ENCODE data around the gene KSR2. TPM values are rescaled to one million over a fixed set of nuclear protein-coding genes. Genes with fewer than 3 reads are reported as not detected.

Gene KSR2
- polyA plus RNA-seq, 3 donors, result under 0.01 to 0.20 (median 0.01) TPM

GRCh38 chr12:117516034-117516433, 452.8 kb downstream of the KSR2 start:
- WGBS, 3 donors, result 70 to 87% (median 81%) methylated on average over 2 to 4 of the region's 4 CpGs
- H3K27ac ChIP-seq (ENCODE audit: low read depth, low read length), result no peak overlapping the region

- H3K27ac ChIP-seq (ENCODE audit: low read depth, low read length), result no peak overlapping the region
- WGBS, 3 donors, result 12 to 34% (median 29%) methylated on average over 5 of the region's 5 CpGs
Observed at GRCh38 chr12:117514016-117514415, 454.8 kb downstream of the KSR2 start.

DNA sequence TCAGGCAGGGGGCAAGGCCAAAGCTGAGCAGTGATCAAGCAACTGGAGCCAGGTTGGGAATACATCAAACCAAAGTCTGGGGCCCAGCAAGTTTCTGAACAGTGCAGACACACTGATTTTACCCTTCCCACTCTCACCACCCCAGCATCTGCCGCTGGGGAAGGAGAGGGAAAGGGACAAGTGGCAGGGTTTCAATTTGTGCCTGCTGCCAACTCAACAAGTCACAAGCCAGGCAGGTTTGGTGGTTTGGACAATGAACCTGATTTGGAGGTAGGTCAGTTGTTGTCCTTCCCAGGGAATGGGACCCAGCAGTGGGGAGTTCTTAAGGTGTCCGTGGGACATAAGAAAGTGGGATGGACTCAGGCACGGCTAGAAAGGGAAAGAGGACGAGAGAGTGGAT, 455.4 kb downstream of the KSR2 start:
- H3K27ac ChIP-seq (ENCODE audit: low read depth, low read length), result no peak overlapping the region
- WGBS, 3 donors, result 28 to 80% (median 66%) methylated on average over 4 of the region's 4 CpGs

DNA sequence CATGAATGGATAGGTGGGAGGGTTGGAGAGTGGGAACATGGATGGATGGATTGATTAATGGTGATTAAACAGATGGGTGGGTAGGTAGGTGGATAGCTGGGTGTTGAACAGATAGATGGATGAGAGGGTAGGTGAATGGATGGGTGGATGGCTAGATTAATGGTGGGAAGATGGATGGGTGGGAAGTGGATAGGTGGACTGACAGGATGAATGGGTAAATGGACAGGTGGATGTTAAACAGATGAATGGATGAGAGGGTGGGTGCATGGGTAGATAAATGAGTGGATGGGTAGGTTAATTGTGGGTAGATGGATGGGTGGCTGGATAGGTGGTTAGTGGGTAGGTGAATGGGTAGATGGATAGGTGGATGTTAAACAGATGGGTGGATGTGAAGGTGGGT, 460.3 kb downstream of the KSR2 start:
- H3K27ac ChIP-seq (ENCODE audit: low read depth, low read length), result no peak overlapping the region

DNA sequence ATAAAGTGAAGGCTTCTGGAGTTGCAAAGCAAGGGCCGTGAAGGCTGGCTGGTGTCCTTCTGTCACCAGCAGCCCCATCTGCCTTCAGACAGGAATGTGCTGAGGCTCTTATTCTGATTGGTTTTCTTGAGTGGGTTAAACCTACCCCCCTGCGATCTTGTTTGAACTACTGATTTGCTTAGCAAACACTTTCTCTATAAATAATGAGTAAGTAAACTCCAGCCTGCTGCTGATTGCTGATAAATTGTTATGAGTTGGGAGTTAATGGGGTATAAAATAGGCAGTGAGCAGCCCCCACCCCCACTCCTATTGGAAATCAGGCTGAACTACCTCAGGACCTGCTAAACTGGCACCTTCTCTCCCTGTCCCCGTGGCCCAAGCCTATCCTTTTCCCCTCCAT, 461.2 kb downstream of the KSR2 start:
- 23 to 48% (median 46%) methylated on average over 3 of the region's 3 CpGs for WGBS, 3 donors
- H3K27ac ChIP-seq (ENCODE audit: low read depth, low read length), result no peak overlapping the region

DNA sequence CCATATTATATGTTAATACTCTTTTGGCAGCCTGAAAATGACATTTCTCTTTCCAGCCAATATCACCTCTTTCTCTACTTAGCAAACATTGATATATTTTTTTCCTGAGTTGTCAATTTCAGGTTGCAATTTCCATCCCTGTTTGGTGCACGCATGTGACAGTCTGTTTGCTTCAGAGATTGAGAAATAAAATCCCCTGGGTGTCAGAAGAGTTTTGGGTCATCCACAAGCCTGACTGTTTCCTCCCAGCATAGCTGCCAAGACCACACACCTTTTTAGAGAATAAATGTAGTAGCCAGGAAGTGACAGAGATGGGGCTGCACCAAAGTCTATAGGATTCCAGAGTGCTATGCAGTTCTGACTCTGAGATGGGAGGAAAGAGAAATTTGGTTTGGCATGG, 462.5 kb downstream of the KSR2 start:
- WGBS, 3 donors, result 36 to 63% (median 56%) methylated on average over 1 of the region's 1 CpG
- no peak overlapping the region for H3K27ac ChIP-seq (ENCODE audit: low read depth, low read length)

GRCh38 chr12:117502633-117503032, 466.2 kb downstream of the KSR2 start:
- WGBS, 3 donors, result 24 to 72% (median 61%) methylated on average over 2 of the region's 2 CpGs
- H3K27ac ChIP-seq (ENCODE audit: low read depth, low read length), result no peak overlapping the region

DNA sequence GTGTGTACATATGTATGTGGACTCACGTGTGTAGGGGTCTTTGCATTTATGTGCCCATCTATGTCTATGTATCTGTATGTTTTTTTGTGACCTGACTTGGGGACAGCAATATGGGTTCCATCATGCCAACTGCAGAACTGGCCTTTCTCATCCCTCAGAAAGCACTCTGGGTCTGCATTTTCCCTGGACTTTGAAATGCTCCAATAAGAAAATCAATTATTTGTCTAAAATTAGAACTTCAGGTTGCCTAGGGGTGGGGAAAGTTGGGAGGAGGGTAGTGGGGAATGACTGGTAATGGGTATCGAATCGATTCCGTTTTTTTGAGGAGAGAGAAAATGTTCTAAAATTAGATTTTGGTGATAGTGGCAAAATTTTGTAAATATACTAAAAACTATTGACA, 466.6 kb downstream of the KSR2 start:
- 39 to 91% (median 88%) methylated on average over 4 of the region's 4 CpGs for WGBS, 3 donors
- no peak overlapping the region for H3K27ac ChIP-seq (ENCODE audit: low read depth, low read length)

DNA sequence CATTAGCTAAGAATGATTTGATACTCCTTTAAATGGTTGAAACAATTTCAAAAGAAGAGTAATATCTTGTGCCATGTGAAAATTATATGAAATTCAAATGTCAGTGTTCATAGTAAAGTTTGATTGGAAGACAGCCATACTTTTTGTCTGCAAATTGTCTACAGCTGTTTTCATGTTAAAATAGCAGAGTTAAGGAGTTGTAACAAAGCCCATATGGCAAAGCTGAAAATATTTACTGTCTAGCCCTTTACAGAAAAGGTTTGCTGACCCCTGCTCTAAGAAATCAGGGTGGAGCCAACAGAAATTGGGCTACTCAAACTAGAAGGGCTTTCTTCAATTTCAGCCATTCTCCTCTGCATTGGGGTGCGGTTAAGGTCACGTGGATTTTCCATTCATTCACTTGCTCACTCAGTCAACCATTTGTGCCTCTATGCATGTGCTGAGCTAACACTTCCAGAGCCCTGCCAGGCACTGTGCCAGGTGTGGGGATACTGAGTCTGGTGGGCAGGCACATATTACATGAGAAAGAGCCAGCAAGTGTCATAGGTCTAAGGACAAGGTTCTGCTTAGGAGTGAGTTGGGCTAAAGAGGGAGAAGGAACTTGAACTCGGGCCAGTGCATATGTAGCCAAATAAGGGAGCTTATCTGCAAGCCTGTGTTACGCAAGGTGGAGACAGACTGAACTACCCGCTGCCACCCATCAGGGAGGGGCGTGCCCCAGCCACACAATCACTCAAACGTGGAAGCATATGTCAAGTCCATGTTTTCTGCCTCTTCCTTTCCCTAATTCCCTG, 467.5 kb downstream of the KSR2 start:
- no peak overlapping the region for H3K27ac ChIP-seq (ENCODE audit: low read depth, low read length)
- 35 to 53% (median 49%) methylated on average over 7 of the region's 7 CpGs for WGBS, 3 donors

DNA sequence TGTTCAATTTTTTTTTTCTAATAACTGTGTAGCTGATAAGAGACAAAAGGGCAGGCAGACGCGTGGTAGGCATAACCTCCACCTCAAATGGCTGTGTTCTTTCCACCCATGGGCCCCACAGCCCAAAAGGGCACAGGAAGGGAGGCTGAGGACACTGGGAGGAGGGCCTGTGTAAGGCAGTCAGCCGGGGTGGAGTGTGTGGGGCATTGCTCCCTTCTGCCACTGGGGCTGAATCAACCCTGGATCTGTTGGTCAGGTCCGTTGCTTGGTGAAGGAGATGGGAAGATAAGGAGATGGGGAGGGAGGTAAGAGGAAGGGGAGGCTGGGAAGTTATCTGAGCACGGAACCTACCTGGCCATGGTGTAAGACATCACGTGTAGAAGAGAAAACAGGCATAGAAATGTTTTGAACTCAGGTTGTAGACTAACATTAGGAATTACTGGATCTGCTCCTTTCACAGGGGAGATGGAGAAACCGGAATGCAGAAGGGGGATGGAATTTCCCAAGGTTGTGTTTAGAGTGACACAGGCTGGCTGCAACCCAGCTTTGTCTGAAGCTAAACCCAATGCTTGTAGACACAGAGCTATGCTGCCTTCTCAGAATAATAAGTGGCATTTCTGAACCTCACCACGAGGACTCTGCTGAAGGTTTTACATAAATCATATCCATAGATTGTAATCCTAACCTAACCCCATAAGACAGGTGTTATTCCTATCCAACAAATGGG, 468.9 kb downstream of the KSR2 start:
- H3K27ac ChIP-seq (ENCODE audit: low read depth, low read length), result no peak overlapping the region
- 59 to 61% (median 60%) methylated on average over 8 of the region's 8 CpGs for WGBS, 3 donors

DNA sequence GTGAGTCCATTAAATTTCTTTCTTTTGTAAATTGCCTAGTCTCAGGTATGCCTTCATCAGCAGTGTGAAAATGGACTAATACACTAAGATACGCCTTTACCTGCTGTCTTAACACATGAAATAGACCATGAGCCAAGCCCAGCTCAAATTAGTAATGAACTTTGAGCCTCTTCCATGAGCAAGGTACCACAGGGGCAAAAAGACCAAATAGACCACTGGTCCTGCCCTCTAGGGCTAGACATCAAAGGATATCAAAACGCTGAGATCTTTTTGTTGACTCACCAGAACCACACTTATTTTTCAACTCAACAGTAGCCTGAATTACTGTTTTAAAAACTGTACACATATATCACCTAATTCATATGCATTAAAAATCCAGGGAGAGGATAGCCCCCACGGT, 469.9 kb downstream of the KSR2 start:
- H3K27ac ChIP-seq (ENCODE audit: low read depth, low read length), result no peak overlapping the region
- WGBS, 3 donors, result 62 to 75% (median 68%) methylated on average over 3 of the region's 3 CpGs

DNA sequence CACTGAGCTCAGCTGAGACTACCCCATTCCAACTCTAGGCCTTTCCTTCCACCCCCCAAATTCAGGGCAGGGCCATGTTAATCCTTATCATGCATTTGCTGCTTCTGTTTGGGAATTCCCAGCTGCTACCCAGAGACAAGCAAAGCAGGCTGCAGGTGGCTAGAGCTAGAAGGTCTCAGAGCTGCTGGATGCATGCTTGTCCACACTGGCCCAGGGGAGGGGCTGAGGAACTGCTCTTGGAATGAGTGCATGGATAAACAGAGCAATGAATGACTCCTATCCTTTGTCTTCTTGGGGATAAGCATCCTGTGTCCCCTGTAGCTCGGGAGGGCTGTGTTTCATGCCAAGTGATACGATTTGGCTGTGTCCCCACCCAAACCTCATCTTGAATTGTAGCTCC, 470.5 kb downstream of the KSR2 start:
- 57 to 70% (median 60%) methylated on average over 2 of the region's 2 CpGs for WGBS, 3 donors

DNA sequence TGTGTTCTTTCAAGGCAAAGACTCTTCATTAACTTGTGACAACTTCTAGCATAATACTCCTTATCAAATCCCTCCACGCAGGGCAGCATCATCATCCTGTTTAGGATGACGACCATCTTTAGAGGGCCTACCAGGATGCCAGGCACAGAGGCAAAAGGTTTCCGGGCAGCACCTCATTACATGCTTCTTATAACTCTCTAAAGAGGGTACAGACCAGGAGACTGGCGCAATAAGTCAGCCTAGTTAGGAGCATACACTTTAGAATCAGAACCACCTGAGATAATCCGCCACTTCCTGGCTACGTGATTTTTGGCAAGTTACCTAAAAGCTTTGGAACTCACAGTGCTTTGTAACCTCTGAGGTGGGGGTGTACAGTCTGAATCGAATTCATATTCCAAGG, 471.4 kb downstream of the KSR2 start:
- 74 to 76% (median 75%) methylated on average over 7 of the region's 7 CpGs for WGBS, 3 donors
- no peak overlapping the region for H3K27ac ChIP-seq (ENCODE audit: low read depth, low read length)

More for the DNA sequence above, 470.5 kb downstream of the KSR2 start:
- H3K27ac ChIP-seq (ENCODE audit: low read depth, low read length), result no peak overlapping the region

DNA sequence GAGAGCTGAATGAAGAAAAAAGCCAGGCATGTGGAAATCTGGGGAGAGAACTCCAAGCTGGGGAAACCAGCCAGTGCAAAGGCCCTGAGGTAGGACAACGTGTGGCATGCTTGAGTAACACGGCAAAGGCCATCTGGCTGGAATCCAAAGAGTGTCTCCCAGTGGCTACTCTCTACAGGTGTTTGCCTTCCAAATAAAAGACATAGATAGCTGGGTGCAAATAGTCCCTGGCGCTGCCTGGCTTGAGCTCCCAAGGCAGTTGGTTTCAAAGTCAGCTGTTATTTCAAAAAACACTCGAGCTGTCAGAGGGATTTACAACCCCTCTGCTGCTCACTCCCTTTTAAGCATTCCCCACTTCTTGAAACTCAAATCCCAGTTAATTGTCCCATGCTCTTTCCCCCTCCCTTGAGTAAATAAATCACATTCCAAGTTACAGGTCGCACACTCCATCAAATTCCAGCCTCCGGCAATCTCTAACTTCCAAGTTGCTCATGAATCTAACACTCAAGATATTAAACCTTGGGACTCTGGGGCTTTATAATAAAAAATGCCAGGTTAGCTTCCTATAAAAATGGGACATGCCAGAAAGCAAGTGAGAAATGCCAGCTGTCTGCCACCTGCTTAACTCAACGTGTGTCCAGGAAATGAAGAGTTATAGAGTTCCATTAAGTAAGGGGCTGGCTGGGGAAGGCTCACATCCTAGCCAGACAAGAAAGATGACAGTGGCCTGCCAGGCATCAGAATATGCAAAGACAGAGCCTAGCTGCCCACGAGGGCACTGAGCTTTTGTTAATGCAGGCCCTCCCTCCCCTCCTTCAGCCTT, 473.7 kb downstream of the KSR2 start:
- 15 to 30% (median 23%) methylated on average over 8 of the region's 8 CpGs for WGBS, 3 donors

DNA sequence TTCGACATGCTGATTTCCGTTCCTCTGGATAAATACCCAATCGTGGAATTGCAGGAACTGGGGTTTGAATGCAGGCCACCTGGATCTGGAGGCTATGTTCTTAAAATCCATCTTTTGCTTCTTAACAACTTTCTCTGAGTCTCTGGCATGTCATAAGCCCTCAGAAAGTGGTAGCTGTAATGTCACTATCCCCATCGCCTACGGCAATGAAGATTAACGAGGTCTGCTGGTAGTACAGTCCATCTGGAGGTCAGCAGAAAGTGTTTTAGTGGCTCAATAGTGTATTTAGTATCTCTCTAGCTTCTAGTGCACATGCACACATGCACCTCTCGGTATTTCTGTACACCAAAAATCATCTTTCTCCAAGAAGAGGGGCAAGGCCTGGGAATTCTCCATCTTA, 477.1 kb downstream of the KSR2 start:
- no peak overlapping the region for H3K27ac ChIP-seq (ENCODE audit: low read depth, low read length)
- WGBS, 3 donors, result 73 to 78% (median 77%) methylated on average over 7 of the region's 7 CpGs

More for the DNA sequence above, 473.7 kb downstream of the KSR2 start:
- H3K27ac ChIP-seq (ENCODE audit: low read depth, low read length), result no peak overlapping the region

- 88 to 93% (median 92%) methylated on average over 3 of the region's 3 CpGs for whole genome bisulfite sequencing, 3 donors
Observed at GRCh38 chr12:117490130-117490529, 478.7 kb downstream of the KSR2 start.

GRCh38 chr12:117489671-117490070, 479.1 kb downstream of the KSR2 start:
- WGBS, 3 donors, result 77 to 92% (median 78%) methylated on average over 3 of the region's 3 CpGs
- H3K27ac ChIP-seq (ENCODE audit: low read depth, low read length), result no peak overlapping the region

More at GRCh38 chr12:117490130-117490529, 478.7 kb downstream of the KSR2 start:
- H3K27ac ChIP-seq (ENCODE audit: low read depth, low read length), result no peak overlapping the region

DNA sequence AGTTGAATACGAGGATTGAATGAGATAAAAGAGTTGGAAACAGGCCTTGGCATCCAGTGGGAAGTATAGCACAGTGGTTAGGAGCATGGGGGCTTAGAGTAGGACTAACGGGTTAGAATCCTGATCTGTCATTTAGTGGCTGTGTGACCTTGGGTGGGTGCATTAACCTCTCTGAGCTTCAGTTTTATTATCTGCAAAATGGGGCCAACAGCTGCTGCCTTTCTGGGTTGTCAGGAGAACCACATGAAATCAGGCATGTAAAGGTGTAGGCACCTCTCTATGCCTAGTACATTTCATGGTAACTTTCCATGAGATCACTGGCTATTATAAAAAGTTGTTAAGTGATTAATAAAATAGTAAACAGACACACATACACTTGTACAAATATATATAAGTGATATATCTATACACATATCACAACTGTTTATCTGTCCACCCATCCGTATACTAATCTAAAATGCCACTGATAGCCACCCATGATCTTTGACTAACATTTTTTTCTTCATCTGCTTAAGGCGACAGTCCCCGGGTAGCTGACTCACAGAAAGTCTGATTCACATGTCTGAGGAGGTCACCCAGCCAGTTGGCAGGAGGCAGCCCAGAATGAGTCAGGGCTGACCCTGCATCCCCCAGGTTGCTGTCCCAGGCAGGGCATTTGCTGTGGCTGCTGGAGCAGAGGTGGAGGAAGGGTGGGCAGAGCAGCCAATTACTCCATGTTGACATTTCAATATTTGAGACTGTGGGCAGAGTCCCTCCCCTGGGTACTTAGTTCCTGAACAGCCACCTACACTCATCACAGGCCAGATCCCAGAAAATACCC, 481.7 kb downstream of the KSR2 start:
- H3K27ac ChIP-seq (ENCODE audit: low read depth, low read length), result no peak overlapping the region
- WGBS, 3 donors, result 57 to 69% (median 64%) methylated on average over 5 of the region's 5 CpGs

Data from adipose tissue (tissue), 3 donors.